Cardiac muscle cell (in vitro differentiated cells and primary cell): ENCODE measurements around the gene SLC17A2. TPM values are rescaled to one million over a fixed set of nuclear protein-coding genes. Genes with fewer than 3 reads are reported as not detected.

Experiments used
- DNase-seq, 2 donors: peaks; one replicate each; pipeline versions ENCODE4 v3.0.0 to v3.0.0-alpha.2; 2010 to 2017; ENCODE audit warnings: low read depth in 1 of 2, low spot score in 1 of 2
- H3K27ac ChIP-seq: fragments of 200-600 bp; sonication (generic); 2 replicates; pipeline ENCODE4 v1.5.1; 2016
- H3K27me3 ChIP-seq: fragments of 200-600 bp; sonication (generic); 2 replicates; pipeline ENCODE4 v1.6.0; 2016; ENCODE audit warnings: control low read depth
- H3K36me3 ChIP-seq: fragments of 200-600 bp; sonication (generic); 2 replicates; pipeline ENCODE4 v1.5.1; 2016; ENCODE audit warnings: control low read depth
- H3K4me1 ChIP-seq: fragments of 200-600 bp; sonication (generic); 2 replicates; pipeline ENCODE4 v1.8.1; 2017; ENCODE audit warnings: low read depth, mild to moderate bottlenecking, mixed run types
- H3K4me3 ChIP-seq: fragments of 200-600 bp; sonication (generic); 2 replicates; pipeline ENCODE4 v1.5.1; 2016; ENCODE audit warnings: mild to moderate bottlenecking
- H3K9me3 ChIP-seq: fragments of 200-600 bp; sonication (generic); 2 replicates; pipeline ENCODE4 v1.5.1; 2017; ENCODE audit warnings: low read depth, mild to moderate bottlenecking, control low read depth
- CTCF ChIP-seq: IDR thresholded peaks from 2 replicates; pipeline ENCODE4 v1.5.1; 2012; ENCODE audit warnings: low read depth, mild to moderate bottlenecking, low read length
- polyA plus RNA-seq: library from polyadenylated mRNA; unstranded; fragments of >200 nt; fragmentation: Nextera tagmentation; extraction: Ambion mirVana; gene quantifications from 2 replicates; pipeline ENCODE4 v1.2.1, GENCODE V29; 2016
- total RNA-seq: library from RNA; depleted of rRNA; stranded (reverse); fragments of >200 nt; gene quantifications from 2 replicates; pipeline ENCODE4 v1.2.3, GENCODE V29; 2016

Gene SLC17A2
- total and polyA plus RNA-seq, 2 experiments from 2014 or later = not detected

DNA sequence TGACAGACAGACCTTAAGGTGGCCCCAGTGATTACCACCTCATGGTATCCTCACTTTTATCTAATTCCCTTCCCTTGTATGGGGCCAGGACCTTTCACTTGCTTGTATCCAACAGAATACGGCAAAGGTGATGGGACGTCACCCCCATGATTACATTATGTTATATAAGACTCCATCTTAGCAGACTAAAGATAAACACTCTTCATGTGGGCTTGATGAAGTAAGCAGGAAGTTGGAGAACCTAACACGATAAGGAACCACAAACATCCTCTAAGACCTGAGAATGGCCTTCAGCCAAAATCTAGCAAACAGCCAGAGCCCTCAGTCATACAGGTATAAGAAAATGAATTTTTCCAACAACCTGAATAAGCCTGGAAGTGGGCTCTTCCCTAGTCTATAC, 64.5 kb downstream of the SLC17A2 start:
- no peaks in the 10 kb centered on the region for H3K9me3 ChIP-seq
- no peak overlapping the region for H3K4me3 ChIP-seq
- TF ChIP-seq CTCF = no peak
- H3K27me3 ChIP-seq = no peaks in the 10 kb centered on the region
- no peak for DNase-seq
- H3K36me3 ChIP-seq = no peaks in the 10 kb centered on the region
- no peak overlapping the region for H3K27ac ChIP-seq
- no peaks in the 10 kb centered on the region for H3K4me1 ChIP-seq

- H3K27me3 ChIP-seq = peaks cover 2% of the 10 kb centered on the region
- no peak overlapping the region for H3K4me3 ChIP-seq
- no peaks in the 10 kb centered on the region for H3K9me3 ChIP-seq
- no peak overlapping the region for H3K27ac ChIP-seq
- H3K4me1 ChIP-seq = no peaks in the 10 kb centered on the region
- no peak for DNase-seq
- no peaks in the 10 kb centered on the region for H3K36me3 ChIP-seq
- no peak for TF ChIP-seq CTCF
Observed at GRCh38 chr6:25863360-25863759, 67.1 kb downstream of the SLC17A2 start.

Other genes with a start within 250 kb of the SLC17A2 start
- gene SLC17A4, start 175.9 kb downstream of the SLC17A2 start, total RNA-seq = not detected in 2 replicates
- gene SLC17A4, start 175.9 kb downstream of the SLC17A2 start, polyA plus RNA-seq = not detected in 2 replicates
- gene SLC17A1, start 98.6 kb downstream of the SLC17A2 start, total RNA-seq = not detected in 2 replicates
- not detected in 2 replicates for gene SLC17A1, start 98.6 kb downstream of the SLC17A2 start, polyA plus RNA-seq
- gene SLC17A3, start 56.4 kb downstream of the SLC17A2 start, total RNA-seq = not detected in 2 replicates
- gene SLC17A3, start 56.4 kb downstream of the SLC17A2 start, polyA plus RNA-seq = not detected in 2 replicates
- gene TRIM38, start 32.1 kb upstream of the SLC17A2 start, total RNA-seq = 0.11 and 0.12 TPM in 2 replicates
- gene TRIM38, start 32.1 kb upstream of the SLC17A2 start, polyA plus RNA-seq = 0.05 and 0.20 TPM in 2 replicates
- gene HFE, start 156.7 kb upstream of the SLC17A2 start, total RNA-seq = 0.66 and 0.99 TPM in 2 replicates
- 0.28 and 1.3 TPM in 2 replicates for gene HFE, start 156.7 kb upstream of the SLC17A2 start, polyA plus RNA-seq